Measurements from ENCODE around the gene LRP6.

- no peak for TF ChIP-seq POLR2A (IDR thresholded peaks at IDR 0.05; ENCODE audit: low read length)
- no peak for TF ChIP-seq GATA1 (IDR thresholded peaks at IDR 0.05; ENCODE audit: low read depth, low read length)
Observed at GRCh38 chr12:12207746-12208145, 59.1 kb downstream of the LRP6 start.
